HG02588 (cell line): Measurements from ENCODE around the gene CDH4.

ENCODE experiments used
- ATAC-seq: cut with Tn5 transposase; IDR thresholded peaks from one replicate; pipeline ENCODE4 v1.9.1; 2021; ENCODE audit warnings: mild to moderate bottlenecking, moderate library complexity; ENCODE audit not compliant: unreplicated experiment

The CDH4 gene

DNA sequence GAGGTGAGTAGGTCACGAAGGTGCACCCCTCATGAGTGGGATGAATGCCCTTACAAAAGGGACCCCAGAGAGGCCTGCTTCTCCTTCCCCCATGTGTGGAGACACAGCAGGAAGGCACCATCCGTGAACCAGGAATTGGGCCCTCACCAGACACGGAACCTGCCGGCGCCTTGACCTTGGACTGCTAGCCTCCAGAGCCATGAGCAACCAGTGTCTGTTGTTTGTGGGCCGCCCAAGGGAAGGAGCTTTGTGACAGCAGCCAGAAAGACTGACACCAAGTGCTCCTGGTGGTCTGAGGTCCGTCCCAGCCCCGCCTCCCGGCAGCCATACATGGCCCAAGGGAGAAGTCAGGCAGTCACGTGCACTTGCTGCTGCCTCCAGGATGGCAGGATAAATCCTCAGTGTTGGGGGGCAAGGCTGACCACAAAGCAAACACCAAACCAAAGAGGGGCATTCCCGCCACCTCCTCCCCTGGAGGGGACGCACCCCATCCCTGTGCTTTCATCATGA is 29.3 kb downstream of the CDH4 start:
- no peak for ATAC-seq

DNA sequence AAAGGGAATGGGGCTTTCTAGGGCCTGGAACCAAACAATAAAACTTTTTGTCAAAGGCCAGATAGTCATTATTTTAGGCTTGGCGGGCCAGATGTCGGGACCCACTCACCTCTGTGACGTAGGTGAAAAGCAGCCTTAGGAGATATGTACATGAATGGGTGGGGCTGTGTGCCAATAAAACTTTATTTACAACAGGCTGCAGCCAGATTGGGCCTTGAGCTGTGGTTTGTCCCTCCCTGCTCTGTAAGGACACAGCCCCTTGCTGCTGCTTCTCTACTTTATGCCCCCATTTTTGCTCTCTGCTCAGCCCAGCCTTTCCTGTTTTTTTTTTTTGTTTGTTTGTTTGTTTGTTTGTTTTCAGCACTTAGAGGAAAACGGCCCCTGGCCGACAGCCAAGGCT is 32.7 kb downstream of the CDH4 start:
- ATAC-seq = no peak

DNA sequence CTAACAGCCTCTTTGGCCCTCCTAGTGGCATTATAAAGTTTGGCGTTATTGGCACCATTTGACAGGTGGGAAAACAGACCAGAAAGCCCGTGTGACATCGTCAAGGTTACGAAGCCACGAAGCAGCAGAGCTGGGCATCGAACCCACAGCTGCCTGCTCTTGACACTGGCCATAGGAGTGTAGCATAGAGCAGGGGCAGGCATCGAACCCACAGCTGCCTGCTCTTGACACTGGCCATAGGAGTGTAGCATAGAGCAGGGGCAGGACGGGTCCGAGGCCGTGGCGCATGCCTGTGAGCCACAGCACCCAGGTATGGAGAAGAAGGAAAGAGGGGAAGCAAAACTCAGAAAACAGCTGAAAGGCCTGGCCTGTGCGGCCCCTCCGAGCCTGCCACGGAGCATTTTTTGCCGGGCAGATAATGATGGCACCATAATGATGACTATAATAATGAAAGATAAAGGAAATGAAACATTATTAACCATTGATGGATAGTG is 33.1 kb downstream of the CDH4 start:
- ATAC-seq = no peak

DNA sequence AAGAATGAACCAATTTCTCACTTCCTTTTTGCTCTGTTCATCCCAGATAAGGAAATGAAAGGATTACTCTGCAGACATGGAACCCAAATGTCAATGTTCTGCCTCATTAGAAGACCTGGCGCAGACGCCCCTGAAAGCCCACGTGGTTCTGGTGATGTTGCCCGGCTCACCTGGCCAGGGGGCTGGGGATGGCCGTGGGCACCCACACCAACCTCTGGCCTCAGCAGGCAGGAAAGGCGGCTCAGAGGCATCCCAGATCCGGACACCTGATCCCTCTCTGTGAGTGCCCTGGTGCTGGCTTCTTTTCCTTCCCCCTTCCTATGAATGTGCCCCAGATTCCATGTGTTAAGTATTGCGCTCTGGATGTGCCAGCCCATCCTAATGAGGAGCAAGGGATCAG is 33.6 kb downstream of the CDH4 start:
- no peak for ATAC-seq

DNA sequence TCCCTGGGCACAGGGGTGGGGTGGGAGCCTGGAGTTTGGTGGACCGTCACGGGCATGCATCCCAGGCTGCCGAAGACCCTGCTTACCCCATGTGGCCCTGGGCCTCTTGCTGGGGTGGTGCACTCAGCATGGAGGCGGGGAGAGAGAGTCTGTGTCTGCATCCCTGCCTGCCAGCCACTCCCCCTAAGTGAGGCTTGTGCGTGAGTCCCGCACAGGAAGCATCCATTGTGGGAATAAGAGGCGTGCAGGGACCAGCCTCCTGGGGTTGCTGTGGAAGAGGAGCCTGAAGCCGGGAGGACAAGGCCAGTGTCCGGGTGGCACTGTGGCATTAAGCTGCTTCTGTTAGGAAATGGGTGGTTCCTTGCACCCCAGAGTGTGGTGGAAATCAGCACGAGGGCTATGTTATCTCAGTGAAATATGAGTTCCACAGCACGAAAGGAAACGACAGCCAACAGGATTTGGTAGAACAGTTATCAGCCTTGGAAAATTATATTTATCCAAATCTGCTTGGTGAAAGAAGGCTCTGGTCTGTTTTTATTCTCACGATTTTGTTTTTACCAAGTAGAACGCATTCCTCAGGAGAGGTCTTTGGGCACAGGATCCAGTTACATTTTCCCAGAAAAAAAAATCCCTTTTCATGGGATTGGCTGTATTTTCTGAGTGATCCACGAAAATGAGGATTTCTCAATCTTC is 35.7 kb downstream of the CDH4 start:
- ATAC-seq = no peak

DNA sequence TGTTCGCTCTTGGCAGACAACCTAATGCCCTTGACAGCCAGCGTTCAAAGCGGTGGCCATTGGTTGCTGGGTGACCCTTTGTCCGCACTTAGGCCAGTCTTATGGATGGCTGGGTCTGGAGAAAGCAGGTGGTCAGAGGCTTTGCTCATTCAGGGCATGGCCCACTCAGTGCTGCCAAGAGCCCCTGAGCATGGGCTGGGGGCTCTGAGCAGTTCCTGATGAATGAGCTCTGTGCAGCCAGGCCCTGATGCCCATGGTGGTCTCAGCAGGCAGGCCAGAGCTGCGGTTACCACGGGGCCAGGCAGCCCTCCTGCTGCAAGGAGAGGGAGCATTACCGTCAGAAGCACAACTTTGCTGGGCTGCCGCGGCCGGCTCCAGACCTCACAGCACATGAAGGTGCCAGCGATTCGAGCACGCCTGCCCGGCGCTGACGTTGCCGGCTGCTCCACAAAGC is 36.3 kb downstream of the CDH4 start:
- ATAC-seq = no peak

DNA sequence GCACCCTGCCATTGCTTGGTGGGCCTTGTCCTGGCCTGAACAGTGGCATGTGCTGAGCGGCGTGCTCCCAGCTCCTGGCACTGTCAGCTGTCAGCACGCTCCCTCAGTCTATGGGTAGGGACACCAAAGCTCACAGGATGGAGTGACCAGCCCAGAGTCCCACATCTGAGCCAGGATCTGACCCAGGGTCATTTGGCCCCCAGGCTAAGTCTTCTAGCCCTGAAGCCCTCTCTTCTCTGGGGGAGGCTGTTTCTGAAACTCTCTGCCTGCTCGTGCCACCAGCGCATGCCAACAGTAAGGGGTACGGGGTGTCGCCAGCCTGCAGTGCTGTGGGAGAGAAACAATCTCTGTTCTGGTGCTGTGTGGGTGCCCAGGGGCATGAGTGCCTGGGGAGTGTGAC is 37.1 kb downstream of the CDH4 start:
- no peak for ATAC-seq

DNA sequence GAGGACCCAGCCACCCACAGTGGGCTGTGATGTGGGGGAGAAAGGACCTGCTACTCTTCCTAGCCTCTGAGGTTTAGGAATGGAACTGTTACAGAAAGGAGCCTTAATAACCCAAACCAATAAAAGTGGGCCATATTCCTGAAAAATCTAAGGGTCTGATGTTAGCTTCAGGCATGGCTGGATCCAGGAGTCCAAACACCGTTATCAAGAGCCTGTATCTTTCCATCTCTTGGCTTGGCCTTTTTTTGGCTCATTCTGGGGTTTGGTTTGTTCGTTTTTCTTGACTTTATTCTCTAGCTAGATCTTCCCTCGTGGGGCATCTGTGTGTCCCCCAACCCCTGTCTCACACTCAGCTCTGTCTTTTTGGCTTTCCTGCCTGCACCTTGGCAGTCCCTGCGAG is 38.7 kb downstream of the CDH4 start:
- ATAC-seq = no peak

DNA sequence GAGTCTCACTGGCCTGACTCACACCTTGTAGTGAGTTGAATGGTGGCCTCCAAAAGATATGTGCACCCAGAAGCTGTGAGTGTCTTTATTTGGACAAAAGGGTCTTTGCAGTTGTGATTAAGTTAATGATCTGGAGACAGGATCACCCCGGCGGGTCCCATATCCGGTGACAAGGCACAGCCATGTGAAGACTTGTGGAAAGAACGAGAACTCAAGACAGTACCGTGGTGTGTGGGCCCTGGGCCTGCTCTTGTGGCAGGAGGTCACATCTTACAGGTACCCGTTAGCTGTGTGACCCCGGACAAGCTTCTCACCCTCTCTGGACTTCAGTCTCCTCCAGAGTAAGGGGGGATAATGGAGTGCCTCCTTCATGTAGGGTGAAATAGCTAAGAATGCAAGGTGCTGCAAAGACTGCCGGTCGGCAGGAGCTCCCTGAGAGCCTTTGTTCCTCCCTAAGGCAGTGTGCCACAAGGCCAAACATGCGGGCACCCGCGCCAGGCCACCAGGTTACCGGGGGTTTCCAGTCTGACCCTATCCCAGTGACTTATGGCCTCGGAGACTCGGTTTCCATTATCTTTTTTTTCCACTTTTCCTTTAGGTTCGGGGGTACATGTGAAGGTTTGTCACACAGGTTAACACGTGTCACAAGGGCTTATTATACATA is 39.2 kb downstream of the CDH4 start:
- ATAC-seq = no peak

DNA sequence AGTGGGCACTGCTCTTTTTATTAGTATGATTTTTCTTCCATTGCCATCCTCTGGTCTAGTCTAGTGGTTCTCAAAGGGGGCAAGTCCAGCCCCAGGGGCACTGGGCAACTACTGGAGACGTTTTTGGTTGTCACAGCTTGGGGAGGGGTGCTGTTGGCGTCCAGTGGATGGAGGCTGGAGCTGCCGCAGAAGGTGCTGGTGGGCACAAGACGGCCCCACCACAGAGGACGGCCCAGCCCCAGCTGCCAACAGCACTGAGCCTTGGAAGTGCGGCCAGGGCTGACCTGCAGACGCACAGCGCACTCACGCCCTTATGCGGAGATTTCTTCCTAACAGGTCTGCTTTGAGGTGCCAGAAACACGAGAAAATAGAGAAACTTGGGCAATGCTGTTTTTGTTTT is 40.3 kb downstream of the CDH4 start:
- ATAC-seq = no peak

DNA sequence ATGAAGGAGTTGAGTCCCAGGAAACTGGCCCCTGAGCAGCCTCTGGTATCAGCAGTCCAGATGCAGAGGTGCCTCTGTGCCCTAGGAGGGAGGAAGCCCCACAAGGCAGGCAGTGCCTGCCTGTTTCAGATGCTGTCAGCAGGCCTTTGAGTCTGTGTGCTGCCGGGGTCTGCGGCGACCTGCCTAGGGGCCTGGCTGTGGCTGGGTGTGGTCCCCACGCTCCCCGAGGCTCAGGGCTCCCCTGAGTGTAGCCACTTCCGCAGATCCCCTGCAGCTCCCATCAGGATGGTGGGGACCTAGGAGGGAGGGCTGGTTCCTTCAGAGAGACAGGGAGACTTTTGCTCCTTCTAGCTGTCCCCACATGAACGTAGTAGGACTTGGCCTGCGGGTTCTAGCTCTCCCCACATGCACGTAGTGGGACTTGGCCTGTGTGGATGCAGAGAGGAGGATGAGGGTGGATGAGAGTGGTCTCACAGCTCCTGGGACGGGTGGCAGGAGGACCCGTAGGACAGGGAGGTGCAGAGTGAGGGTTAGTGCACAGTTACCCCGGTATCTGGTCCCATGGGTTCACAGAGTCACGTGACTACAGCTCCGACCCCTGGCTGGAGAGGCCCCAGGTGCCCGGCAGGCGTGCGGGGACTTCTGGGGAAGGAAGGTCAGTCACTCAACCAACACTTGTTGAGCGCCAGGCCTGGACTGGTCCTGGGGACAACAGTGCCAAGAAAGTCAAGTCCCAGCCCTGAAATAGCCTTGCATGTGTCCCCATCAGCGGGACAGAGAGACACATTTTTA is 41.0 kb downstream of the CDH4 start:
- ATAC-seq = no peak

DNA sequence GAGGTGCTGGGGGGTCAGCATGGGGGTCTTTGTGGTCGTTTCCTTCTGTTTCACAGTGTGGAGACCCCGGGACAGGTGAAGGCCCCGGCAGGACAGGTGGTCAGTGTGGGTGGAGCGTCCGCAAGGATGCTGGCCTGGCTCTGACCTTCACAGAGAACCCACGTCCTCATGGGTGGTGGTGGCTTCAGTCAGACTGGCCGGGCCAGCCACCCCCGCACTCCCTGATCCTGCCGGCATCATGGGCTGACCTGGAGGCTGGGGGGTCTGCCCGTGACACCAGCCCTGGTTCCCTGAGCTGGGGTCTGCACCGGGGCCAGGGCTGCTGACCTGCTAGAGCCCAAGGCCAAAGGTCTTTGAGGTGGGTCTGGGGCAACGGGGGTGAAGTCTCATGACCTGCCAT is 41.9 kb downstream of the CDH4 start:
- no peak for ATAC-seq

DNA sequence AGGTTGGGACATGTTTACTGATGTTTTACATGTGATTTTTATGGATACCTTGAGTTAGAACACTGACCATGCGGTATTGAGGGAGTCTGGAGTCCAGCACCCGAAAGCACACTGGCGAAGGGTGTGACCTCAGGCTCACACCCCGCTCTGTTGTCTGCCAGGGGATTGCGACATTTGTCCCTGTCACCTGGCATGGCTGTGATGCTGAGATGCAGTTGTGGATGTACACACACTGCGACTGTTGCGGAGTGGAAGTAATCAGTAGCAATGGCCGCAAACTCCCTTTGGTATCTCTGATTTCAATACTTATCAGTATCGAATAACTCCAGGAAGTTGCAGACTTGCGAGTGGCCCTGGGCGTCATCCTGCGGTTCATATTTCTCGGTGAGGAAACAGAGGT is 43.2 kb downstream of the CDH4 start:
- ATAC-seq = no peak

DNA sequence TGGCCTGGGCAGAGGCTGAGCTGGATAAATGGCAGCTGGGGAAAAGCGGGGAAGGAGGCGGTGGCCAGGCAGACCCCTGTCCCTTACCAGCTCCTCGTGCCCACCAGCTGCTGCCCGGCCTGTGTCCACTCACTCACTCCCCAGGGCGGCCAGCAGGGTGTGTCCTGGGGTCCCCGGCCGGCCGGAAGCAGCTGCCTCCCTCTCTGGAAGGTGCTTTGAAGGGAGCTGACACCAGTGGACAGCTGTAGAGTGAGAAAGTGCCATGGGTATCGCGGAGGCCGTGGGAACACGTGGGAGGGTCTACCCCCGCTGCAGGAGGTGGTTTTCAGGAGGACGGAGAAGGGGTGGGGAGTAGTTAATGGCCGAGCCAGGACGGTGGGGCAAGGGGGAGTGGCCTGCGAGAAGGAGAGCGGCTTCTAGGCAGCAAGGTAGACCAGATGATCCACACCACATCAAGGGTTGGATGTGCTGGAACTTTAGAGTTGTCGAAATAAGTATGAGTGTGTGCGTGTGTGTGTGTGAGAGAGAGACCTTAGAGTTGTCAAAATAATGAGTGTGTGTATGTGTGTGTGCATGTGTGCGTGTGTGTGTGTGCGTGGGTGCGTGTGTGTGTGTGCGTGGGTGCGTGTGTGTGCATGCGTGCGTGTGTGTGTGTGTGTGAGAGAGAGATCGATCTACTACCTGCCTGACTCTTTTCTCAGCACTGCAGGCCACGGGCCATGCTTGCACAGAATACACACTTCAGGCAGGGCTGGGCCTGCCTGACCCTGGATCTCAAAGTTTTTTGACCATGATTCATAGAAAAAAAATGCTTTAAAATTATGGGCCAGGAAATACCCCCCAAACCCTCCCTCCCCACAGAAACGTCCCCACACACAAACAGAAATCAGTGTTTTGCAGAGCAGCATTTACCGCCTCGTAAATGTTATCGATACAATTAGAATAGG is 43.9 kb downstream of the CDH4 start:
- no peak for ATAC-seq

DNA sequence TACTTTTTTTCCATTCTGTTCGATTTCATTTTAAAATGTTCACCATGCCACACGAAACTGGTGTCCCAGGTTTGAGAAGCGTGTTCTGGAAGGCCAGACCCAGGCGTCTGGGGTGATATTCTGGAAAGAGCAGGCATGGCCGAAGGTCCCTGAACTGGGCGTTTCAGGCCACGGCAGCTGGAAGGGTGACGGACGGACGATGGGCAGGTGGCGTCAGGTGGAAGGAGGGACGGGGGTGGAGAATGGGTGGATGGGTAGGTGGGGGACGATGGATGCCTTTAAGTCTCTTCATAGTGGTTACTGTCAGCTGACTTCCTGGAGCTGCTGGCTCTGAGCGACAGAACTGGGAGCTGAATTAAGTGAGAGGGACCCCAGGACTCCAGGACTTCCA is 44.6 kb downstream of the CDH4 start:
- ATAC-seq = no peak

DNA sequence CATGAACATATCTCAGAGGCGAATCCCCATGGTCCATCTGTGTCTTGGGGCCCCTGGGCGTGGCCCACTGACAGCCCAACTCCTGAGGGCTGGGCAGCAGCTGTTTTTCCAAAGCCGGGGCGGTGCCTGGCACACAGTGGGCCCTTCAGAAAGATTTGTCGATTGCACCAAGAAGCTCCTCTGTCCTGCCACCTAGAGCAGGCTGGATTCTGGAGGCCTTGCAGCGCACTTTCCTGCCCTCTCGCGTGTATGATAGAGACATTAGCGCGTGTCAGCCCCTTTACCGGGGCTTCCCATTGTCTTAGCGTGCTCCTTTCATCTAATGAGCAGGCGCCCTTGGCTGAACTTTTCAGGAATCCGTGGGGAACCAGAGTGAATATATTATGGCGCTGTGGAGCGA is 45.4 kb downstream of the CDH4 start:
- ATAC-seq = no peak

DNA sequence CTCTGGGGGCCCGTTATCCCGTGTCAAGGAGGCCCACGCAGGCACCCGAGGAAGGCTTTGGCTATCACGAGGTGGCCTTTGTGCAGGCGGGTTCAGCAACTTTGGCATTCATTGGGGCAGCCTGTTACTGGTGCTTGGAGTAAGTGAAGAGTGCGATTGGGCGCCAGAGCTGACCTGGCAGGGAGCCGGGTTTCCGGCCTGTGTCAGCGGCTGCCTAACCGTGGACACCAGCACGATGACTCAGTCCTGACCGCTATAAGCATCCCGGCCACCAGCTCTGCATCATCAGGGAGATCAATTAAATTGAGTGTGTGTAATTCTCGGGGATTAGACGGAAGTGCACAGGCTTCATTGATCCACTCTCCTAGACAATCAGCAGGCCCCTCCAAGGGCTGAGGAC is 45.9 kb downstream of the CDH4 start:
- ATAC-seq = no peak

DNA sequence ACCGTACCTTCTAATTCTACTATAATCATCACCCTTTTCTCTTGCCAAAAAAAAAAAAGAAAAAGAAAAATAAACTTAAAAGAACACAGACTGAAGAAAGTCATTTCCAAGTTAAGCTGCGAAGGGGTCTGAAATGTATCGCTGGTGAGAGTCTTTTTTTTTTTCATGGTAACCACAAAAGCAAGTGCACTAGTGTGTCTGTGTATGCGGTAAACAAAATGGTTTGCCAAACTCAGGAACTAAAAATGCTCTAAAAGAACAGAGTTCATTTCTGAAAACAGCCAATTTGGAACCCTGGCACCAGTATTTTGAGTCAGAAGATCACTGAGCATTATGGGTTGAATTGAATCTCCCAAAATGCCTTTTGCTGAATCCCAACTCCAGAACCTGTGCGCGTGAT is 46.6 kb downstream of the CDH4 start:
- ATAC-seq = no peak

DNA sequence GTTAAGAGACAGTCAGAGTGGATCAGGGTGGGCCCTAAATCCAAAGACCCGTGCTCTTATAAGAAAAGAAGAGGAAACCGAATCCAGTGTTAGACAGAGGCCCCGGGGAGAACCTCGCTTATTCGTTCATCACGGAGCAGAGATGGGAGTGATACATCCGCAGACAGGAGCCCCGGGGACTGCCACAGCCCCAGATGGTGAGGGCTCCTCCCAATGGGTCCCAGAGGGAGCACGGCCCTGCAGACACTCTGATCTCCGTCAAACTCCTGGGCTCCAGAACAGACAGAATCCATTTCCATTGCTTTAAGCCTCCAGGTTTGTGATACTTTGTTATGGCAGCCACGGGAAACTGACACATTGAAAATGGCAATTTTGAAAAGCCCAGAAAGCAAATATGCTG is 47.0 kb downstream of the CDH4 start:
- no peak for ATAC-seq

DNA sequence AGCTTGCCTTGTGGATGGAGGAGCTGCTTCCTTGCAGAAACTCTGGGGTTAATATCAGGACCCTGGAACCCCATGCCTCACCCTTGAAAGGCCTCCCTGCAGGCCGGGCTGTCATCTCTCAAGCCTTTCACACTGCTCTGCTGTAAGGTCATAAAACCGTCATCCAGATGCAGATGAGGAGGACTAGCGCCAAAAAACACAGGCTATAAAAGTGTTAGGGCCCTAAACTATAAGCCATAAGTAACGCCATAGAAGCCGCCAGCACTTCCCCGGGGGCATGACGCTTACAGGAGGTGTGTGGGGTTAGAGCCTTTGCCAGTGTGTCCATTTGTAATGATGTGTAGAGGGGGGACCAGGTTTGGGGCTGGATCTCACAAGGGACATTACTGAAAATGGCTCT is 47.6 kb downstream of the CDH4 start:
- no peak for ATAC-seq

DNA sequence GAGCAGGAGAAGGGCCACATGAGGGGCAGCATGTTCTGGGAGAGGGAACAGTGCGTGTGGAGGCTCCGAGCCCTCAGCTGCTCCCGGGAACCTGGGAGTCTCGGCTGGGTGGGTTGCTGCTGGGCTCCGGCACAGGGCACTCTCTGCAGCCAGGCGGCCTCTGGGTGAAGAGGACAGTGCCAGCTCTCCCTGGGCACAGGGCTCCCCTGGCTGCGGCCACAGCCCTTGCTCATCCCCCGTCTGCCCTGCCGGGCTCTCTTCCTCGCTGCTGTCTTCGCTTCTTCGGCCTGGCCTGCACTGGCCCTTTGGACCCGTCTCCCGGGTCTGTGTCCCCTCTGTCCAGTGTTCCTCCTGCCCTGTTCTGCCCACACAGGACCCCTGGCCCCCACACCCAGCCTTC is 48.2 kb downstream of the CDH4 start:
- no peak for ATAC-seq
